Measurements from ENCODE around the gene PLA2G4F. TPM values are rescaled to one million over a fixed set of nuclear protein-coding genes. Genes with fewer than 3 reads are reported as not detected.

PLA2G4F gene
- total RNA-seq, 2 experiments from 2014 or later = not detected

DNA sequence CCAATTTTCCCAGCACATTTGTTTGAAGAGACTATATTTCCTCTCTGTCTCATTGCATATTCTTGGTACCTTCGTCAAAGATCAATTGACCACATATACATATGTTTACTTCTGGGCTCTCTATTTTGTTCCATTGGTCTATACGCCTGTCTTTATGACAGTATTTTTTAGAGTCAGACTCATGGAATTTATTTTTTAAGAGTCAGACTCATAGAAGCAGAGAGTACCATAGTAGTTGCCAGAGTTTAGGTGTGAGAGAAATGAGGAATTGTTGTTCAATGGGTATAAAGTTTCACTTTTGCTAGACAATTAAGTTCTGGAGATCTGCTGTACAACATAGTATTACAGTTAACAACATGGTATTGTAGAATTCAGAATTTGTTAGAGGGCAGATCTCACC is 27.1 kb downstream of the PLA2G4F start:
- no peak for ATAC-seq (ENCODE audit: low read depth)
- no peak for DNase-seq
- no peaks in the 10 kb centered on the region for H3K36me3 Mint-ChIP-seq
- H3K27me3 Mint-ChIP-seq = peaks cover 36% of the 10 kb centered on the region
- H3K4me3 Mint-ChIP-seq = no peak overlapping the region
- POLR2A ChIA-PET = no interaction called here
- no peak overlapping the region for H3K27ac Mint-ChIP-seq
- no peaks in the 10 kb centered on the region for H3K9me3 Mint-ChIP-seq
- H3K4me1 Mint-ChIP-seq = peaks cover 2% of the 10 kb centered on the region

DNA sequence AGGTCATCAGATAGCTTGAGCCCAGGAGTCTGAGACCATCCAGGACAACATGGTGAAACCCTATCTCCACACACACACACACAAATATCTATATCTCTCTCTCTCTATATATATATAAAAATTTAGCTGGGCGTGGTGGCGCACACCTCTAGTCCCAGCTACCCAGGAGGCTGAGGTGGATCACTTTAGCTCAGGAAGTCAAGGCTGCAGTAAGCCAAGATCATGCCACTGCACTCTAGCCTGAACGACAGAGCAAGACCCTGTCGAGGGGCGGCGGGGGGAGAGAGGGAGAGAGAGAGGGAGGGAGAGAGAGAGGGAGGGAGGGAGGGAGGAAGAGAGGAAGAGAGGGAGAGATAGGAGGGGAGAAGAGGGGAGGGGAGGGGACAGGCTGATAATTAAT is 28.0 kb downstream of the PLA2G4F start:
- H3K36me3 Mint-ChIP-seq = no peaks in the 10 kb centered on the region
- no peak overlapping the region for H3K4me3 Mint-ChIP-seq
- ATAC-seq (ENCODE audit: low read depth) = no peak
- POLR2A ChIA-PET = no interaction called here
- peaks cover 35% of the 10 kb centered on the region for H3K27me3 Mint-ChIP-seq
- no peaks in the 10 kb centered on the region for H3K9me3 Mint-ChIP-seq
- peaks cover 1% of the 10 kb centered on the region for H3K4me1 Mint-ChIP-seq
- DNase-seq = no peak
- no peak overlapping the region for H3K27ac Mint-ChIP-seq

DNA sequence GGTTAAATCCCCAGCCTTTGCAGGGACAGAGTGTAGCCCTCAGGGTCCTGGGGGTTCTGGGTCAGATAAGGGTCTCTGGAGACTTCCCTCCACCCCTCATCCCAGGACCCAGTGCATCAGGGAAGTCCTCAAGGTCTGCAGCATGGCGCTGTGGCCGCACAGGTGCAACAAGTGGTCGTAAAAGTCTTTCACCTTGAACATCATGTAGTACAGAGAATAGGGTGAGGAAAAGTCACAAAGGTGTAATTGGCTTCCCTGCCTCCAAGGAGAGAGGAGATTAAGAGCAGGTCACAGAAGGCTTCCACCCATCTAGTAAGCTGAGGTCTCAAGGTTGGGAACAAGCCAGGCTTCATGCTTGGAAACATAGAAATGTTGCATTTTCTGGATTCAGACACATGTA is 32.9 kb downstream of the PLA2G4F start:
- H3K27me3 Mint-ChIP-seq = peaks cover 30% of the 10 kb centered on the region
- ATAC-seq (ENCODE audit: low read depth) (no peak), DNase-seq (no peak)
- H3K27ac Mint-ChIP-seq = no peak overlapping the region
- no peaks in the 10 kb centered on the region for H3K9me3 Mint-ChIP-seq
- peaks cover 5% of the 10 kb centered on the region for H3K4me1 Mint-ChIP-seq
- no peak overlapping the region for H3K4me3 Mint-ChIP-seq
- POLR2A ChIA-PET = no interaction called here
- no peaks in the 10 kb centered on the region for H3K36me3 Mint-ChIP-seq

DNA sequence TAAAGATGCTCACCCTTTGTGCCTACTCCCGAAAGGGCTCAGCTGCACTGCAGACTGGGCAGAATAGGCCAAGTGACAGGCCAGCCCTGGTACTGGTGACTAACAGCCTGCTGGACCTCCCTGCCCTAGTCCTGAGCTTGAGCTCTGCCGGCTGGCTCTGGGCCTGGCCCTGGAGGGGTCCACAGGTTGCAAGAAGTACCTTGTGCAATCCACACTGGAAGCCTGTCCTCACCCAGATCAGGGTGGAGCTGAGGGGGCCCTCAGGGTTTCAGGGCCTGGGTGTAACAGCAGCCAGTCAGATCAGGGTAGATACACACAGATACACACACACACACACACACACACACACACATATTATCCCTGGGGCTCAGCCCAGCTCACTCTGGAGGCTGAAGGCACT is 34.8 kb downstream of the PLA2G4F start:
- POLR2A ChIA-PET = interaction anchor here (0.6 kb wide), 1 partner anchor 80 kb away, joined by 3 read pairs; no protein-coding TSS in a partner anchor
- Mint-ChIP-seq H3K4me1 (peaks cover 5% of the 10 kb centered on the region), H3K9me3 (no peaks in the 10 kb centered on the region), H3K27me3 (peaks cover 35% of the 10 kb centered on the region), H3K4me3 (no peak overlapping the region), H3K36me3 (no peaks in the 10 kb centered on the region), H3K27ac (no peak overlapping the region)
- no peak for DNase-seq
- no peak for ATAC-seq (ENCODE audit: low read depth)

DNA sequence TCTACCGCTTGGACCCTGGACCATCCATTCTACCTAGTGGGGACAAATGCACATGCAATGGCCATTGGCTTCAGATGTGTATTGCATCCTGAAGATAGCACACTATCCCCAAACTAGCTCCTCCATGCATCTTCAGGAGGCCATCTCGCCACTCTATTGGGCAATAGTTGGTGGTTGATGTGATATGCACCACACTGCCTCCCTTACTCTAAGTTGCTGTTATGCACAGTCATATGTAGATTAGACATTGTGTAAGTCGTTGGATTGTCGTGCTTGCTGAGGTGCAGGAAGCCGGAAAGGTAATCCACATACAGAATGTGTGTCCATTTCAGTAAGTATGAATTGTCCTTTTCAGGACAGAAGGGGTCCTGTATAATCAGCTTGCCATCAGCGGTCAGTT is 35.4 kb downstream of the PLA2G4F start:
- POLR2A ChIA-PET = interaction anchor here (0.6 kb wide), 1 partner anchor 79 kb away, joined by 3 read pairs; no protein-coding TSS in a partner anchor
- Mint-ChIP-seq H3K4me3 (no peak overlapping the region), H3K36me3 (no peaks in the 10 kb centered on the region), H3K9me3 (peaks cover 1% of the 10 kb centered on the region), H3K27ac (no peak overlapping the region), H3K4me1 (peaks cover 5% of the 10 kb centered on the region), H3K27me3 (peaks cover 35% of the 10 kb centered on the region)
- ATAC-seq (ENCODE audit: low read depth) = no peak
- no peak for DNase-seq

DNA sequence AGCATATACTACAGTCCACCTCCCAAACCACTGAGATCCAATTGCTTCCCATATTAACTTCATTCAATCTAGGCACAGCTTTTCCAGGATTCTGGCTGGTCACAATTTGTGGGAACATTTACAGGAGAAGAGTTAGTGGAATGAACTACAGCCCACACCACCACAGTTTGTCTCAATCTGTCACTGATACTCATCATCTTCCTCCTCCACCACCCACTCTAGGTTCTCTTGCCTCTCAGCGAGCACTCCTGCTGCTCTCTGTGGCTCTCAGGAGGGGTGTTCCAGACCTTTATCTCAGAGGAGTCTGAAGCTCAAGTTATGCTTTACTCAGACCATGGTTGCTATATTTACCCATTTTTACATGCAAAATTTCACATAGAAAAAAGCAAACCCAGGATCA is 36.2 kb downstream of the PLA2G4F start:
- Mint-ChIP-seq H3K27me3 (peaks cover 29% of the 10 kb centered on the region), H3K4me1 (peaks cover 5% of the 10 kb centered on the region), H3K4me3 (no peak overlapping the region), H3K36me3 (no peaks in the 10 kb centered on the region), H3K9me3 (peaks cover 1% of the 10 kb centered on the region), H3K27ac (no peak overlapping the region)
- ATAC-seq (ENCODE audit: low read depth) (no peak), DNase-seq (no peak)
- POLR2A ChIA-PET = no interaction called here

DNA sequence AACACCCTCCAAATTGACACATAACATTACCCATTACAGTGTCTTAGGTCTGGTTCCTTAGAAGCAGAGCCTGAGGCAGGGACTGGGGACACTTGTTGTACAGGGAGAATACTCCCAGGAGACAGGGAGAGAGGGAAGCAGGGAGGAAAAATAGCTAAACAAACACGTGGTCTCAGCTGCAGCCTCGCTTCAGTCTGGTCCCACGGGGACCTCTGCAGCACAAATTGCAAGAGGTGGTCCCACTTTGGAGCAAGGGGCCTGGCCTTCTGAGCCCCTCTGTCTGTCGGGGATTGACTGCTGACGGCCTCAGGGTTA is 37.0 kb downstream of the PLA2G4F start:
- Mint-ChIP-seq H3K27ac (no peak overlapping the region), H3K4me3 (no peak overlapping the region), H3K36me3 (no peaks in the 10 kb centered on the region), H3K4me1 (peaks cover 5% of the 10 kb centered on the region), H3K27me3 (peaks cover 24% of the 10 kb centered on the region), H3K9me3 (peaks cover 1% of the 10 kb centered on the region)
- DNase-seq (no peak), ATAC-seq (ENCODE audit: low read depth) (no peak)
- POLR2A ChIA-PET = interaction anchor here (0.8 kb wide), 1 partner anchor 787 kb away, joined by 3 read pairs; the partner anchor contains the start of genes NUSAP1 and OIP5

DNA sequence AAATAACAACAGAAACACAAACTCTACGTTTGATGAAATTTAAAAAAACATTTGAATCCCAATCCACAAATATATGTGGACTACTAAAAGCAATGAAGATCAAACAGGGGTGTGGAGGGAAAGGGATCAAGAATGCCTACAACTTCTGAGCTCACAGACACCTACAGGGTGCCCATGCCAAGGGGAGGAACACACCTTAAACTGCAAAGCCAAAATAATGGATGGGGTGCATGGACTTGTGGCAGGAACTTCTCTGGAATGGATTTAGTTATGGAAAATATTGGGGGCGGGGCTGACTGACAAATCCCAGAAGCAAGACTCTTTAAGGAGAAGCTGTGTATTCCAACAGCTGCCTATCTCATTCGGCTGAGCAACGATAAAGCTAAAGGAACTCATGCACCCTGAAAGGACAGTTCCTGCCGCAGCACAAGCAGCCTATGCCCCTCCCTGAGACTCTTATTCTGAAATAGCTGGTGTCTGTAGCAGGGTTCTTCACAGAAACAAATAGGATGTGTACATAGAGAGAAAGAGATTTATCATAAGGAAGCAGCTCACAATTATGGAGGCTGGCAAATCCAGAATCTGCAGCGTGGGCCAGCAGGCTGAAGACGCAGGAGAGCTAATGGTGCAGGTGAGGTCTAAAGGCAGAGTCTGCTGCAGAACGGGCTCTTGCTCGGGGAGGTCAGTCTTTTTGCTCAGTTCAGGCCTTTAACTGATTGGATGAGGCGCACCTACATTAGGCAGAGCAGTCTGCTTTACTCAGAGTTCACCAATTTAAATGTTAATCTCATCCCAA is 37.6 kb downstream of the PLA2G4F start:
- Mint-ChIP-seq H3K27me3 (peaks cover 25% of the 10 kb centered on the region), H3K36me3 (no peaks in the 10 kb centered on the region), H3K4me1 (peaks cover 5% of the 10 kb centered on the region), H3K9me3 (peaks cover 1% of the 10 kb centered on the region), H3K4me3 (peak overlapping the region; percentile 26), H3K27ac (no peak overlapping the region)
- DNase-seq (no peak), ATAC-seq (ENCODE audit: low read depth) (peak; percentile 58)
- POLR2A ChIA-PET = interaction anchor here (0.8 kb wide), 1 partner anchor 786 kb away, joined by 3 read pairs; the partner anchor contains the start of genes NUSAP1 and OIP5

DNA sequence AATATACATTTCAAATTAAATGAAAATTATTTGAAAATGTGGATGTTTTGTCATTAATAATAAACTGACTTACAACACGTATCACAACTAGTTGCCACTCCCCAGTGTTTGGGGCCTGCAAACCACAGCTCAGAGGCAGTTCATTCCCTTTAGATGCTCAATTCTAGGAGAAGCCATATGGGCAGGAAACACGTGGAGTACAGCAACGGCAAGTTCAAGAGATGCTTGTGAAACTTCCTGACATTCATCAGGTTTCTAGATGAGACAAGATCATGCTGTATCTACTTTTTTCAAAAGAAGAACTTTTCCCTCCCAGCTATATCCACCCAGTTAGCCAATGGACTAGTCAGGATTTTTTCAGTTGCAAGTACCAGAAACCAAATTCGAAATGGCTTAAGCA is 44.5 kb downstream of the PLA2G4F start:
- Mint-ChIP-seq H3K4me1 (peaks cover 19% of the 10 kb centered on the region), H3K9me3 (peaks cover 1% of the 10 kb centered on the region), H3K27me3 (peaks cover 38% of the 10 kb centered on the region), H3K27ac (no peak overlapping the region), H3K36me3 (peaks cover 9% of the 10 kb centered on the region), H3K4me3 (no peak overlapping the region)
- POLR2A ChIA-PET = interaction anchor here (0.8 kb wide), 1 partner anchor 96 kb away, joined by 3 read pairs; the partner anchor contains the start of gene VPS39
- ATAC-seq (ENCODE audit: low read depth) (no peak), DNase-seq (no peak)

DNA sequence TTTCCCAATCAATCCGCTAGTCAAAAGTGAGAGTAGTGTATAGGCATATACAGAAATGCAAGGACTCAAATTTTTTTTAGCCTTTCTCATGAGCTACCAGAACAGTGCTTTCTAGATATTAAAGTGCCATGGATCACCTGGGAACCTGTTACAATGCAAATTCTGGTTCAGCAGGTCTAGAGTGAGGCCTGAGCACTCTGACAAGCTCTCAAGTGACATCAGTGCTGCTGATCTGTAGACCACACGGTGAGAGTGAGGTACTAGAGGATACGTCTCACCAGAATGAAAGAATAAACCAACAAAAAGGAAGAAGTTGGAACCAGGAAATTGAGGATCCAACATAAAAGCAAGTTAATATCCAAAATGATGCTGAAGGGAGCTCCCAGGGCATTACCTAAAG is 46.1 kb downstream of the PLA2G4F start:
- no peak overlapping the region for H3K4me3 Mint-ChIP-seq
- peaks cover 9% of the 10 kb centered on the region for H3K36me3 Mint-ChIP-seq
- ATAC-seq (ENCODE audit: low read depth) (no peak), DNase-seq (no peak)
- POLR2A ChIA-PET = no interaction called here
- H3K27me3 Mint-ChIP-seq = peaks cover 43% of the 10 kb centered on the region
- H3K4me1 Mint-ChIP-seq = peaks cover 22% of the 10 kb centered on the region
- no peak overlapping the region for H3K27ac Mint-ChIP-seq
- no peaks in the 10 kb centered on the region for H3K9me3 Mint-ChIP-seq

DNA sequence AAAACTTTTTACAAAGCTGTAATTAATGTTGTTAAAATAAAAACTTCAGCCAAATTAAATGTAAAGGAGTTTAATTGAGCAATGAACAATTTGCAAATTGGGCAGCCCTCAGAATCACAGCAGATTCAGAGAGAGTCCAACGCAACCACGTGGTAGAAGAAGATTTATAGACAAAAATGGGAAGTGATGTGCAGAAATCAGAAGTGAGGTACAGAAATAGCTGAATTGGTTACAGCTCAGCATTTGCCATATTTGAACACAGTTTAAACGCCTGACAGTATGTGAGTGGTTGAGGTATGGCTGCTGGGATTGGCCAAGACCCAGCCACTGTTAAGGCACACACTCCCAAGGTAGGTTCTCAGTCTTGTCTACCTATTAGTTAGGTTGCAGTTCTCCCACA is 47.6 kb downstream of the PLA2G4F start:
- Mint-ChIP-seq H3K27ac (no peak overlapping the region), H3K27me3 (peaks cover 44% of the 10 kb centered on the region), H3K36me3 (peaks cover 9% of the 10 kb centered on the region), H3K4me3 (no peak overlapping the region), H3K4me1 (peaks cover 26% of the 10 kb centered on the region), H3K9me3 (no peaks in the 10 kb centered on the region)
- DNase-seq (no peak), ATAC-seq (ENCODE audit: low read depth) (no peak)
- POLR2A ChIA-PET = no interaction called here

DNA sequence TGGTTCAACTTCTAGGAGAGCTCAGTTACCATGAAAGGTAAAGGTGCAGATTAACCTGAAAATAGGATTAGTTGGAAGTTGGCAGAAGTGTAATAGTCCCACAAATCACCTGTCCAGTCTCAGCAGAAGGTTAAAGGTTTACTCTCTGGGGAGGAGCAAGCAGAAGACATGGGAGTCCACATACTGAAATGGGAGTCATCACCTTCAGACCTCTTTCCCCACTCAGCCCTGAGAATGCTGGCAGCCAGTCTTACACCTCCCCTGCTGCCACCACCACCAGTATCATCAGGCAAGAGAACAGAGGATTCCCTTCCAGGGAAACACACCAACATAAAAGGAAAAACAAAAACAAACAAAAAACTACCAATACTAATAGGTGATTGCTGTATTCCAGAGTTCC is 48.2 kb downstream of the PLA2G4F start:
- no peak for ATAC-seq (ENCODE audit: low read depth)
- H3K4me3 Mint-ChIP-seq = no peak overlapping the region
- peaks cover 26% of the 10 kb centered on the region for H3K4me1 Mint-ChIP-seq
- no peak for DNase-seq
- peaks cover 40% of the 10 kb centered on the region for H3K27me3 Mint-ChIP-seq
- no peak overlapping the region for H3K27ac Mint-ChIP-seq
- H3K36me3 Mint-ChIP-seq = peaks cover 9% of the 10 kb centered on the region
- POLR2A ChIA-PET = no interaction called here
- H3K9me3 Mint-ChIP-seq = no peaks in the 10 kb centered on the region

DNA sequence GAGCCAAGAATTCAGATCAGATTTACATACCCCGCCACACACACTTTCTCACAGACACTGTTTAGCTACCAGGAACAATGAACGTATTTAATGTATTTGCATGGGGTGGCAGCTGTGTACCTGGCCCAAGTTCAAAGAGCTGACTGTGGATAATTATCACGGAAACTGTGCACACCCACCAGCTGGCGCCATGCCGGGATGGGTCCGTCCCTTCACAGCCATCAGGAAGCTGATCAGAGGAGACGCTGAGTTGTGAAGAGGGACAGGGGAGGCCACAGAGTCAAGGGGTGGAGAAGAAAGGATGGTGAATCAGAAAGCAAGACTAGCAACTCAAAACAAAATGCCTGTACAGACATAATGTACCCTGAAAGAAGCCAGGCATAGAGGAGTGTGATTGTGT is 49.0 kb downstream of the PLA2G4F start:
- Mint-ChIP-seq H3K27me3 (peaks cover 35% of the 10 kb centered on the region), H3K4me3 (peak overlapping the region; percentile 27), H3K9me3 (no peaks in the 10 kb centered on the region), H3K27ac (peak overlapping the region; percentile 43), H3K4me1 (peaks cover 24% of the 10 kb centered on the region), H3K36me3 (peaks cover 7% of the 10 kb centered on the region)
- POLR2A ChIA-PET = interaction anchor here (0.6 kb wide), 1 partner anchor 484 kb away, joined by 4 read pairs; no protein-coding TSS in a partner anchor
- DNase-seq (no peak), ATAC-seq (ENCODE audit: low read depth) (no peak)

DNA sequence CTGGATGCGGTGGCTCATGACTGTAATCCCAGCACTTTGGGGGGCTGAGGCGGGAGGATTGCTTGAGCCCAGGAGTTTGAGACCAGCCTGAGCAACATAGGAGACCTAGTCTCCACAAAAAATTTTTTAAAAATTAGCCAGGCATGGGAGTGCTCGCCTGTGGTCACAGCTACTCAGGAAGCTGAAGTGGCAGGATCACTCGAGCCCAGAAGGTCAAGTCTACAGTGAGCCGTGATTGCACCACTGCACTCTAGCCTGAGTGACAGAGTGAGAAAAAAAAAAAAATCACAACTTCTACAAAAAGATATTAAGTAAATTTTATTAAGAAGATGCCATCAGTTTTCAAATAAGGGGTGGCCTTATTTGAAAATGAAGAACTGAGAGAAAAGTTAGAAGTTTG is 50.1 kb downstream of the PLA2G4F start:
- ATAC-seq (ENCODE audit: low read depth) = no peak
- H3K36me3 Mint-ChIP-seq = peaks cover 6% of the 10 kb centered on the region
- H3K27me3 Mint-ChIP-seq = peaks cover 34% of the 10 kb centered on the region
- peaks cover 16% of the 10 kb centered on the region for H3K4me1 Mint-ChIP-seq
- POLR2A ChIA-PET = no interaction called here
- no peaks in the 10 kb centered on the region for H3K9me3 Mint-ChIP-seq
- no peak overlapping the region for H3K27ac Mint-ChIP-seq
- no peak overlapping the region for H3K4me3 Mint-ChIP-seq
- no peak for DNase-seq
